Measurements from ENCODE around the gene RPS6KC1.
"Not testable (repeated sequence)": the region's sequence is repeated elsewhere in the genome, so short reads cannot be mapped to it uniquely, and the experiment has no call there.

RPS6KC1 gene

GRCh38 chr1:213017447-213018273 is 33.4 kb upstream of the RPS6KC1 start:
- no peak overlapping the region for H3K4me3 ChIP-seq (ENCODE audit: low read depth, low read length)
- no peak for TF ChIP-seq CTCF (IDR thresholded peaks at IDR 0.05; ENCODE audit: low read depth, low read length)

- no peak overlapping the region for H3K4me3 ChIP-seq (ENCODE audit: low read depth, low read length)
- no peak for TF ChIP-seq CTCF (IDR thresholded peaks at IDR 0.05; ENCODE audit: low read depth, low read length)
These were observed 31.6 kb upstream of the RPS6KC1 start for GRCh38 chr1:213019450-213019849.

GRCh38 chr1:213020016-213020415 is 31.0 kb upstream of the RPS6KC1 start:
- TF ChIP-seq CTCF (IDR thresholded peaks at IDR 0.05; ENCODE audit: low read depth, low read length) = no peak
- no peak overlapping the region for H3K4me3 ChIP-seq (ENCODE audit: low read depth, low read length)

- H3K4me3 ChIP-seq (ENCODE audit: low read depth, low read length) = not testable (repeated sequence)
These were observed 24.0 kb upstream of the RPS6KC1 start for GRCh38 chr1:213027024-213027423.

GRCh38 chr1:213032651-213033050 is 18.4 kb upstream of the RPS6KC1 start:
- no peak for TF ChIP-seq CTCF (IDR thresholded peaks at IDR 0.05; ENCODE audit: low read depth, low read length)
- H3K4me3 ChIP-seq (ENCODE audit: low read depth, low read length) = no peak overlapping the region

- TF ChIP-seq CTCF (IDR thresholded peaks at IDR 0.05; ENCODE audit: low read depth, low read length) = no peak
- H3K4me3 ChIP-seq (ENCODE audit: low read depth, low read length) = no peak overlapping the region
These were observed 16.3 kb upstream of the RPS6KC1 start for GRCh38 chr1:213034713-213035112.

- no peak overlapping the region for H3K4me3 ChIP-seq (ENCODE audit: low read depth, low read length)
- TF ChIP-seq CTCF (IDR thresholded peaks at IDR 0.05; ENCODE audit: low read depth, low read length) = no peak
These were observed 15.5 kb upstream of the RPS6KC1 start for GRCh38 chr1:213035573-213035972.

GRCh38 chr1:213041443-213041842 is 9.6 kb upstream of the RPS6KC1 start:
- H3K4me3 ChIP-seq (ENCODE audit: low read depth, low read length) = no peak overlapping the region
- TF ChIP-seq CTCF (IDR thresholded peaks at IDR 0.05; ENCODE audit: low read depth, low read length) = no peak

GRCh38 chr1:213045321-213046226 is 5.5 kb upstream of the RPS6KC1 start:
- not testable (repeated sequence) for H3K4me3 ChIP-seq (ENCODE audit: low read depth, low read length)
